K562 (cell line): ENCODE results near the gene IL1RN. TPM values are rescaled to one million over a fixed set of nuclear protein-coding genes. Genes with fewer than 3 reads are reported as not detected.

ENCODE experiments used
- ARID1B ChIP-seq: fragments of 450-650 bp; IDR thresholded peaks from 2 replicates; pipeline ENCODE4 v1.6.1; 2016; ENCODE audit warnings: antibody characterized with exemption, mild to moderate bottlenecking, inconsistent platforms
- EHMT2 ChIP-seq: fragments of 450-650 bp; IDR thresholded peaks from 2 replicates; pipeline ENCODE4 v1.6.1; 2018; ENCODE audit warnings: antibody characterized with exemption
- JUN ChIP-seq, 2 experiments: sonication (generic) in 1 of 2; formaldehyde crosslinking in 1 of 2; IDR thresholded peaks; 2 replicates each; pipeline versions ENCODE4 v1.6.1 to v1.8.0; 2012 to 2022; ENCODE audit warnings: borderline replicate concordance in 2 of 2, mild to moderate bottlenecking in 2 of 2, improper control_type of control experiment in 1 of 2, low read depth in 1 of 2, low read length in 1 of 2, missing genetic modification reagents in 1 of 2
- MLLT1 ChIP-seq, 2 experiments: fragments of 450-650 bp; IDR thresholded peaks; 2 replicates each; pipeline ENCODE4 v1.6.1; 2016
- NR2C1 ChIP-seq, 2 experiments: fragments of 450-650 bp; IDR thresholded peaks; 2 replicates each; pipeline ENCODE4 v1.6.1; 2017; ENCODE audit warnings: mild to moderate bottlenecking in 2 of 2, antibody characterized with exemption in 1 of 2, inconsistent platforms in 1 of 2, missing compliant biosample characterization in 1 of 2, missing genetic modification characterization in 1 of 2
- RCOR1 ChIP-seq, 2 experiments: IDR thresholded peaks; 2 replicates each; pipeline ENCODE4 v1.6.1; 2012; ENCODE audit warnings: low read depth in 2 of 2, low read length in 2 of 2, borderline replicate concordance in 1 of 2, improper control_type of control experiment in 1 of 2
- RUNX1 ChIP-seq: sonication (generic); IDR thresholded peaks from 2 replicates; pipeline ENCODE4 v1.6.1; 2016; ENCODE audit warnings: antibody characterized with exemption, low read depth
- STAT5A ChIP-seq: IDR thresholded peaks from 2 replicates; pipeline ENCODE4 v1.6.1; 2012; ENCODE audit warnings: low read length, inconsistent platforms, borderline replicate concordance
- TGIF2 ChIP-seq: sonication (generic); formaldehyde crosslinking; IDR thresholded peaks from 2 replicates; pipeline ENCODE4 v1.8.1; 2022; ENCODE audit warnings: mild to moderate bottlenecking, missing genetic modification reagents, moderate library complexity
- ZNF766 ChIP-seq: fragments of 200-800 bp; sonication (Bioruptor generic); conservative IDR thresholded peaks from 2 replicates; pipeline ENCODE4 v1.6.1; 2016; ENCODE audit warnings: missing genetic modification characterization, missing compliant biosample characterization
- ZNF830 ChIP-seq: fragments of 250-450 bp; sonication (Bioruptor Pico); IDR thresholded peaks from 2 replicates; pipeline ENCODE4 v1.5.0; 2021; ENCODE audit warnings: mild to moderate bottlenecking
- polyA plus RNA-seq, 8 experiments: library from polyadenylated mRNA; depleted of rRNA in 4 of 8; stranded (reverse) in 5 of 8; unstranded in 3 of 8; fragments of >200 nt; fragmentation: Nextera tagmentation in 2 of 8; fragmentation: Illumina TruSeq in 1 of 8; extraction: Ambion mirVana in 2 of 8; extraction: Trizol in 1 of 8; gene quantifications; 2 replicates each; pipeline versions ENCODE4 v1.2.1 to v1.2.3, GENCODE V29; 2011 to 2014; ENCODE audit warnings: inconsistent platforms in 1 of 8, missing spikeins in 1 of 8
- total RNA-seq, 7 experiments: library from RNA; depleted of rRNA in 6 of 7; stranded (reverse); fragments of >200 nt in 6 of 7; fragmentation: Illumina TruSeq in 2 of 7; extraction: Trizol in 2 of 7; gene quantifications; 2 replicates each; pipeline versions ENCODE4 v1.2.1 to v1.2.3, GENCODE V29; 2011 to 2021; ENCODE audit warnings: low replicate concordance in 1 of 7

The IL1RN gene
- total and polyA plus RNA-seq, 9 of the 15 experiments (the other 6 are each of a cell fraction or from before 2014, with no cell fraction given): 0.13 TPM; not detected in 8

- TF ChIP-seq ZNF766 (CRISPR knock-in tag) (no peak), EHMT2 (peak; percentile 60; the same call in 1 of the 2 replicates), ZNF830 (CRISPR knock-in tag) (no peak), RCOR1 (IDR thresholded peaks at IDR 0.05; ENCODE audit: borderline replicate concordance in 1 of 2, low read depth in 2 of 2, low read length in 2 of 2) (no peak), JUN (IDR thresholded peaks at IDR 0.05; ENCODE audit: borderline replicate concordance, low read depth, low read length) (no peak), JUN (CRISPR knock-in tag; IDR thresholded peaks at IDR 0.05; ENCODE audit: borderline replicate concordance) (no peak), MLLT1 (IDR thresholded peaks at IDR 0.05) (peak in 1 of 2 experiments; percentile 53; a peak in 1 of 4 replicates), RUNX1 (no peak), NR2C1 (IDR thresholded peaks at IDR 0.05) (peak; percentile 63), NR2C1 (tag; IDR thresholded peaks at IDR 0.05) (peak; percentile 73), TGIF2 (no peak), ARID1B (peak; percentile 30; the same call in 1 of the 2 replicates), STAT5A (no peak)
Measured at GRCh38 chr2:113164215-113164929, 37.0 kb downstream of the IL1RN start (continued).
